ENCODE results near the gene SPATA31A5.
"Not testable (repeated sequence)": the region's sequence is repeated elsewhere in the genome, so short reads cannot be mapped to it uniquely, and the experiment has no call there.

The SPATA31A5 gene

DNA sequence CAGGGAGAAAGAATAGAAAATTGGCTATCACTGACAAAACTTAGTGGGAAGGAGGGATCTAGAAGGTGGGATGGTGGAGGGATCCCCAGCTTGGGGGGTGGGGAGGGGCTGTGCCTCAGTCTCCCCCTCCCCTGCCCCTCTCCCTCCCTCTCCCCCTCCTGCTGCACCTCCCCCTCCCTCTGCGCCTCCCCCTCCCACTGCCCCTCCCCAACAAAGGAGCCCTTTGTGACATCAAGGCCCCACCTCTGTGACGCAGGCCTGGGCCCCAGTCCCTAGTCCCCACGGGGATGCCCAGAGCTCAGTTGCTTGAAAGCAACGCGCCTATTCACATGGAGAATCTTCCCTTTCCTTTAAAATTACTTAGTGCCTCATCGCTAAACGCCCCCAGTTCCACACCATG lies at the start of gene SPATA31A5:
SPATA31A5 (plus strand) TSS at position 301 of the 400 bp plus-strand sequence; CDS start at position 330, 29 bp downstream.
- not testable (repeated sequence) for DNase-seq (ENCODE audit: low read depth in 2 of 2)

DNA sequence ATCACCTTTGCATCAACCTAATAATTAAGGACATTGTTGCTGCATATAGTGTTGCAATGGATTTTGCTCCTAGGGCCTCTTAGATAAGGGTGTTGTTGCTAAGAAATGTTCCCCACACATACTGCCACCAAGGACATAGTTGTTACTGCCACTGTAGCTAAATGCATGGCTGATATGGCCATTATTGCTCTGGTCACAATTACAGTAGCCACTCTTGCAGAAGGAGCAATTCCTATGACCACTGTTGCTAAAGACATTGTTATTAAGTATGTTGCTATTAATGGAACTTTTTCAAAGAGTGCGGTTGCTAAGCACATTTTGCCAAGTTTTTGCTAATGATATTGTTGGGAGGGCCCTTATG lies 48.8 kb downstream of the SPATA31A5 start:
- DNase-seq (ENCODE audit: low read depth in 2 of 2) = not testable (repeated sequence)

DNA sequence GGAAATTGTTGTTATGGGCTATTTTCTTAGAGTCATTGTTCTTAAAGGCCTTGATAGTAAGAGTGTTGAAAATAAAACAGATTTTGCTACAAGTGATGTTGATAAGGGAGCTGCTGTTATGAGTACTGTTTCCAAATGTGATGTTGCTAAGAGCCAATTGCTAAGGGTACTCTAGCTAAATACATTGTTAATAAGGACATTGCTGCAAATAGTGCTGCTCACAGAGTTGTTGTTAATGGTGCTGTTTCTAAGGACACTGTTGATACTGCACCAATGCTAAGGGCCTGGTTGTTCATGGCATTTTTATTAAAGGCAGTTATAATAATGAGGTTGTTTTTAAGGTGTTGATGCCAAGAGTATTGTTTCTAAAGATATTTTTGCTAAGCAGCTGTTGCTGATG lies 52.2 kb downstream of the SPATA31A5 start:
- DNase-seq (ENCODE audit: low read depth in 2 of 2) = not testable (repeated sequence)

Measured in stimulated activated CD8-positive, alpha-beta memory T cell treated with anti-CD3 and anti-CD28 coated beads, Interleukin-15, amount 100 ng/mL, for 4 hours (primary cell).